HepG2 (cell line): ENCODE results near the gene ZDHHC14. TPM values are rescaled to one million over a fixed set of nuclear protein-coding genes. Genes with fewer than 3 reads are reported as not detected.

Source experiments
- CENPX ChIP-seq: sonication (generic); formaldehyde crosslinking; IDR thresholded peaks from 2 replicates; pipeline ENCODE4 v1.9.0; 2021; ENCODE audit warnings: mild to moderate bottlenecking, missing genetic modification reagents, moderate library complexity
- DNMT1 ChIP-seq: sonication (generic); formaldehyde crosslinking; IDR thresholded peaks from 2 replicates; pipeline ENCODE4 v1.5.1; 2020; ENCODE audit warnings: mild to moderate bottlenecking, missing genetic modification reagents
- EHMT2 ChIP-seq: fragments of 200-600 bp; sonication (generic); IDR thresholded peaks from 2 replicates; pipeline ENCODE4 v1.7.0; 2017; ENCODE audit warnings: antibody characterized with exemption, low read depth, low read length, borderline replicate concordance
- HBP1 ChIP-seq: IDR thresholded peaks from 2 replicates; pipeline ENCODE4 v1.6.1; 2016; ENCODE audit warnings: low read depth, control low read depth
- HNF4G ChIP-seq, 2 experiments: sonication (generic) in 1 of 2; formaldehyde crosslinking in 1 of 2; IDR thresholded peaks; 2 replicates each; pipeline versions ENCODE4 v1.4.0 to v1.6.1; 2011 to 2020; ENCODE audit warnings: borderline replicate concordance in 2 of 2, low read depth in 2 of 2, mild to moderate bottlenecking in 2 of 2, low read length in 1 of 2, missing genetic modification reagents in 1 of 2, moderate library complexity in 1 of 2
- HOXA3 ChIP-seq: sonication (generic); formaldehyde crosslinking; IDR thresholded peaks from 2 replicates; pipeline ENCODE4 v1.5.0; 2020; ENCODE audit warnings: missing genetic modification reagents
- NFATC3 ChIP-seq: sonication (generic); formaldehyde crosslinking; IDR thresholded peaks from 2 replicates; pipeline ENCODE4 v1.5.1; 2020; ENCODE audit warnings: mild to moderate bottlenecking, missing genetic modification reagents
- NR2F6 ChIP-seq, 2 experiments: IDR thresholded peaks; 2 replicates each; pipeline ENCODE4 v1.6.1; 2016; ENCODE audit warnings: antibody characterized with exemption in 1 of 2, mild to moderate bottlenecking in 1 of 2
- SATB2 ChIP-seq: sonication (generic); formaldehyde crosslinking; IDR thresholded peaks from 2 replicates; pipeline ENCODE4 v1.5.0; 2020; ENCODE audit warnings: missing genetic modification reagents
- SIN3B ChIP-seq: fragments of 150-350 bp; IDR thresholded peaks from 2 replicates; pipeline ENCODE4 v1.6.1; 2014; ENCODE audit warnings: low read length
- SKI ChIP-seq: fragments of 450-650 bp; IDR thresholded peaks from one replicate; pipeline ENCODE4 v1.6.1; 2018; ENCODE audit warnings: mild to moderate bottlenecking; ENCODE audit not compliant: partially characterized antibody
- TFDP1 ChIP-seq: IDR thresholded peaks from 2 replicates; pipeline ENCODE4 v1.6.1; 2016; ENCODE audit warnings: missing compliant biosample characterization, missing genetic modification reagents, borderline replicate concordance
- THAP11 ChIP-seq: IDR thresholded peaks from 2 replicates; pipeline ENCODE4 v1.6.1; 2016; ENCODE audit warnings: missing biosample characterization, missing genetic modification reagents
- THYN1 ChIP-seq: sonication (generic); formaldehyde crosslinking; IDR thresholded peaks from 2 replicates; pipeline ENCODE4 v1.8.1; 2023; ENCODE audit warnings: low read depth, mild to moderate bottlenecking, moderate library complexity, missing genetic modification reagents, borderline replicate concordance
- U2AF2 ChIP-seq: fragments of 200-400 bp; formaldehyde crosslinking; IDR thresholded peaks from 2 replicates; pipeline ENCODE4 v1.6.1; 2017; ENCODE audit warnings: low read depth, mild to moderate bottlenecking, low read length
- ZBTB20 ChIP-seq: sonication (generic); formaldehyde crosslinking; IDR thresholded peaks from 2 replicates; pipeline ENCODE4 v1.8.1; 2023; ENCODE audit warnings: missing genetic modification reagents, low read depth, mild to moderate bottlenecking, borderline replicate concordance
- ZBTB26 ChIP-seq: IDR thresholded peaks from 2 replicates; pipeline ENCODE4 v1.6.1; 2016; ENCODE audit warnings: missing compliant biosample characterization, missing genetic modification reagents, borderline replicate concordance
- ZNF251 ChIP-seq: sonication (generic); formaldehyde crosslinking; IDR thresholded peaks from 2 replicates; pipeline ENCODE4 v1.9.0; 2021; ENCODE audit warnings: mild to moderate bottlenecking, missing genetic modification reagents
- ZNF281 ChIP-seq: sonication (generic); formaldehyde crosslinking; IDR thresholded peaks from 2 replicates; pipeline ENCODE4 v1.4.0; 2020; ENCODE audit warnings: missing genetic modification reagents, borderline replicate concordance
- ZNF337 ChIP-seq: sonication (generic); formaldehyde crosslinking; IDR thresholded peaks from 2 replicates; pipeline ENCODE4 v1.5.1; 2020; ENCODE audit warnings: missing genetic modification reagents, low read depth, mild to moderate bottlenecking, borderline replicate concordance
- ZNF598 ChIP-seq: sonication (generic); formaldehyde crosslinking; IDR thresholded peaks from 2 replicates; pipeline ENCODE4 v1.5.1; 2020; ENCODE audit warnings: mild to moderate bottlenecking, missing genetic modification reagents, borderline replicate concordance
- ZNF776 ChIP-seq: sonication (generic); formaldehyde crosslinking; IDR thresholded peaks from 2 replicates; pipeline ENCODE4 v1.4.0; 2020; ENCODE audit warnings: mild to moderate bottlenecking, missing genetic modification reagents
- ZSCAN12 ChIP-seq: sonication (generic); formaldehyde crosslinking; IDR thresholded peaks from 2 replicates; pipeline ENCODE4 v1.9.0; 2021; ENCODE audit warnings: mild to moderate bottlenecking, missing genetic modification reagents
- polyA plus RNA-seq, 8 experiments: library from polyadenylated mRNA; depleted of rRNA in 3 of 8; stranded (reverse) in 7 of 8; unstranded in 1 of 8; fragments of >200 nt; fragmentation: Illumina TruSeq in 4 of 8; extraction: Trizol in 4 of 8; gene quantifications; 2 replicates each; pipeline versions ENCODE4 v1.2.1 to v1.2.3, GENCODE V29; 2011 to 2016; ENCODE audit warnings: low read depth in 4 of 8, missing spikeins in 1 of 8, mixed read lengths in 1 of 8; ENCODE audit not compliant: insufficient read depth in 1 of 8
- total RNA-seq, 5 experiments: library from RNA; depleted of rRNA; stranded (reverse); fragments of >200 nt; fragmentation: Illumina TruSeq; extraction: Trizol; gene quantifications; 2 replicates each; pipeline ENCODE4 v1.2.3, GENCODE V29; 2016; ENCODE audit warnings: low read depth in 1 of 5

ZDHHC14 gene
- total and polyA plus RNA-seq, 2 of the 13 experiments (the other 11 are each of a cell fraction or from before 2014, with no cell fraction given), result 3.7 to 9.5 TPM

GRCh38 chr6:157514659-157515496 is 133.9 kb downstream of the ZDHHC14 start (continued):
- TF ChIP-seq HBP1 (CRISPR knock-in tag), result no peak
- TF ChIP-seq NR2F6 (IDR thresholded peaks at IDR 0.05), result peak; percentile 57; the same call in 1 of the 2 replicates
- peak; percentile 74 for TF ChIP-seq NR2F6 (CRISPR knock-in tag; IDR thresholded peaks at IDR 0.05)
- TF ChIP-seq DNMT1 (CRISPR knock-in tag), result no peak
- TF ChIP-seq SATB2, result no peak
- TF ChIP-seq U2AF2, result 0 out of 2 replicates have a peak, but pooled peaks have one; percentile 34
- TF ChIP-seq THYN1, result no peak
- TF ChIP-seq ZNF598 (CRISPR knock-in tag), result no peak
- TF ChIP-seq ZBTB20 (CRISPR knock-in tag), result no peak
- peak; percentile 59 for TF ChIP-seq THAP11
- peak; percentile 36; the same call in 1 of the 2 replicates for TF ChIP-seq HOXA3 (CRISPR knock-in tag)
- TF ChIP-seq ZSCAN12 (CRISPR knock-in tag), result no peak
- TF ChIP-seq NFATC3, result no peak
- no peak for TF ChIP-seq ZNF251 (CRISPR knock-in tag)
- TF ChIP-seq CENPX (CRISPR knock-in tag), result no peak
- TF ChIP-seq ZNF337, result peak; percentile 36; the same call in 1 of the 2 replicates
- no peak for TF ChIP-seq SKI
- TF ChIP-seq EHMT2, result no peak
- no peak for TF ChIP-seq SIN3B
- no peak for TF ChIP-seq ZNF776
- 0 out of 2 replicates have a peak, but pooled peaks have one; percentile 43 for TF ChIP-seq ZBTB26
- no peak for TF ChIP-seq HNF4G (IDR thresholded peaks at IDR 0.05; ENCODE audit: borderline replicate concordance, low read depth, low read length)
- no peak for TF ChIP-seq HNF4G (CRISPR knock-in tag; IDR thresholded peaks at IDR 0.05; ENCODE audit: borderline replicate concordance, low read depth)
- TF ChIP-seq ZNF281 (CRISPR knock-in tag), result no peak
- TF ChIP-seq TFDP1, result no peak
